ENCODE data around the gene ANKRD1.
A peak's percentile ranks its signal among the peaks of the same experiment; 100 is the strongest.
"Not testable (repeated sequence)": the region's sequence is repeated elsewhere in the genome, so short reads cannot be mapped to it uniquely, and the experiment has no call there.

ANKRD1 gene

GRCh38 chr10:90914992-90915765 lies 5.7 kb downstream of the ANKRD1 start:
- DNase-seq (ENCODE audit: extremely low spot score, insufficient read length, low read depth) (no peak), FAIRE-seq (peak; percentile 33)

DNA sequence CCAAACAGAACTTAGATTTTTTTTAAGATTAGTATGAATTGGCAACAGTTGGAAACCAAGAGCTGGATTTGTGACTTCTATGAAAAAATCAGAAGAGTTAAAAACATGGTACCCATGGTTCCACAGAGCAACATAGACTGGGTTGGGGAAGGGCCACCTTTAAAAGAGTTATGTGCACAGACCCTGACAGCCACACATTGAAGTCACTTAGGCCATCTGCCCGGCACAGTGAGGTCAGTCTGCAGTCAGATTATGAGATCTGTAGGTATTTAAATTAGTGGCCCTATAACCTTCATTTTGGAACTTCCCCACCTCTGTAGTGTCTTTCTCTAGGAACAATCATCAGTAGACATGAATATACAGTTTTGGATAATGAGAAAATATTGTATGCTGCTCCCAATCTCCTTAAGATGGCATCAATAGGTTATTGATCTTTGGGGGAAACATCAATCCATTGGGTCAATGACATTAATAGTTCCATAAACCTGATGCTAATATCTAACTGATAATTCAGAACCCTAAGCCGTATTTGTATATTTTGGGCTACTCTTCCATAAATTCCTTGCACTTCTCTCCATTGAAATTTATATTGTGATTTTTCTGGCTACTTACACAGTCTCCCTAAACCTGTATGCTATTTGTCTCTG lies 7.0 kb downstream of the ANKRD1 start:
- FAIRE-seq (no peak), DNase-seq (ENCODE audit: extremely low spot score, insufficient read length, low read depth) (no peak)

DNA sequence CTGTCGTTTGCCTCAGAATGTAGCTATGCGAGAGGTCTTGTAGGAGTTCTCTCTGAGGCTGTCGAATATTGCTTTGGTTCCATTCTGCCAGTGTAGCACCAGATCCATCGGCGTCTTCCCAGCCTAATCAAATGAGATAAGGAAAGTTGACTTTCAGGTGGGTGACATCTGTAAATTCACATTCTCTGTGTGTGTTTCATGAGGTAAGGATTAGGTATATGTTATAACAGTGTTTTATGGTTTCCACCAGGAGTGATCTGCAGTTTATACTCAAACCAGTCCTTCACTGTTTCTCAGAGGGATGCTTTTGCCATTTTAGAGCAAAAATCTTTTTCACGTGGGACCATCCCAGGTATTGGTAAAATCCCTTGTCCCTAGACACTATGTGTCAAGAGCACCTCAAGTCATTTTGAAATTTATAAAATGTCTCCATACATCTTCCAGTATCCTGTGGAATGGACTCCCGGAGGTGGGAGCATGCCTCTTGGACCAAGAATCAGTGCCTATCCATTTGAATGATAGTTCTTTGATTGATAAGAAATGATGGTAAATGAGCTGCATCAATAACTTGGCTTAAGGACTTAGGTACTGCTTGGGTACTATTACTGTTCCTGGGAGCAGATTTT lies 7.9 kb downstream of the ANKRD1 start:
- DNase-seq (ENCODE audit: extremely low spot score, insufficient read length, low read depth) (no peak), FAIRE-seq (no peak)

DNA sequence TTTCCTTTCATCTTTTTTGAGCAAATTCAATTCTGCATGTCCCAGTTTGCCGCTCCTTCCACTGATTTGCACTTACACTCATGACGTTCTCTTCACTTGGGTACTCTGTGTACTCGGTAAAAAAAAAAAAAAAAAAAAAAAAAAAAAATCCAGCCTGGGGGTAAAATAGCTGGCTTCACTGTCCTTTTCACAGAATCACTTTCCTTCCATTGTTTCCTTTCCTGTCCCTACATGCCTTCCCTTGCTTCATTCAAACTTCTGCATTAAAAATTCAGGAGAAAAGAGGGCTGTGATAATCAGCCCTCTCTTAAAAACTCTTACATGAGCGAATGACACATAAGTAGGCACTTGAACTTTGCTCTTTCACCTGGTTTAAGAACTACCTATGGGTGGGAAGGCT lies 8.7 kb downstream of the ANKRD1 start:
- FAIRE-seq = no peak

GRCh38 chr10:90911133-90912051 lies 9.5 kb downstream of the ANKRD1 start:
- DNase-seq (ENCODE audit: extremely low spot score, insufficient read length, low read depth) (peak; percentile 17), FAIRE-seq (peak; percentile 88)

More for the DNA sequence above, 8.7 kb downstream of the ANKRD1 start:
- no peak for DNase-seq (ENCODE audit: extremely low spot score, insufficient read length, low read depth)

- DNase-seq (ENCODE audit: extremely low spot score, insufficient read length, low read depth) (no peak), FAIRE-seq (no peak)
Measured at GRCh38 chr10:90906596-90906995, 14.3 kb downstream of the ANKRD1 start.

DNA sequence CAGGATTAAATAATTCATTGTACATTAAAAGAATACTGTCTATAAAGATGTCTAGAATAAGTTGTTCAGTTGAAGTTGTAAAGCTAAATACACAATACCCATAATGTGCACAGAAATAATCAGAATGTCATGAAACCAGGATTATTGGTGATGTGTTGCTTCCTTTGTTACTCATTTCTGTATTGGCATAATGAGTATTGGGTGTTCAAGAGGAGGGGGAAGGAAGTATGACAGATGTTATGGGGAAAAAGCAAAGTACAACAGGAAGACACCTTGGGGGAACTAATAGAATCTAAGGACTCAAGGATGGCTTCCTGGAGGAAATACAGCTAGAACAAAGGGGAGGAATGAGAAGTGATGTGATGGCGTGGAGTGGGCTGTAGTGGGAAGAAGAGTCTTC lies 15.0 kb downstream of the ANKRD1 start:
- peak; percentile 29 for FAIRE-seq

GRCh38 chr10:90896916-90897315 lies 24.0 kb downstream of the ANKRD1 start:
- not testable (repeated sequence) for DNase-seq (ENCODE audit: extremely low spot score, insufficient read length, low read depth); FAIRE-seq

More for the DNA sequence above, 15.0 kb downstream of the ANKRD1 start:
- DNase-seq (ENCODE audit: extremely low spot score, insufficient read length, low read depth) = no peak

- no peak for FAIRE-seq
- no peak for DNase-seq (ENCODE audit: extremely low spot score, insufficient read length, low read depth)
Measured at GRCh38 chr10:90893190-90893589, 27.7 kb downstream of the ANKRD1 start.

DNA sequence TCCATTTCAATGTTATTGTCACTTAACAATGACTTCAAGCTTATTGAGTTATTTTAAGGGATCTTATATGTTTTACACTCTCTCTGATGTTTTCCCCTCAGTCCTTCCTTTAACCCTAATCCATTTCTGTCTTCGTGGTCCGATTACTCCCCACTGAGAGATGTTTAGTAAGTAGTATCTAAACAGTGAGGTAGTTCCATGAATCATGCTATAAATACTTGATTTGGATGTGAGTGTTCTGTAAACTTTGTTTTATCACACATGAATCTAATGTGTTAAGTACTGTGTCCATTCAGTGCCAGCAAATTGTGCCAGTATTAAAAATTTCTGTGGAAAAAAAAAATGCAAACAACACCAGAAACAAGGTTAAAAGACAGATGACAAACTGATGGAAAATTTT lies 30.5 kb downstream of the ANKRD1 start:
- FAIRE-seq (no peak), DNase-seq (ENCODE audit: extremely low spot score, insufficient read length, low read depth) (no peak)

- no peak for DNase-seq (ENCODE audit: extremely low spot score, insufficient read length, low read depth)
- no peak for FAIRE-seq
Measured at GRCh38 chr10:90889636-90890035, 31.3 kb downstream of the ANKRD1 start.

DNA sequence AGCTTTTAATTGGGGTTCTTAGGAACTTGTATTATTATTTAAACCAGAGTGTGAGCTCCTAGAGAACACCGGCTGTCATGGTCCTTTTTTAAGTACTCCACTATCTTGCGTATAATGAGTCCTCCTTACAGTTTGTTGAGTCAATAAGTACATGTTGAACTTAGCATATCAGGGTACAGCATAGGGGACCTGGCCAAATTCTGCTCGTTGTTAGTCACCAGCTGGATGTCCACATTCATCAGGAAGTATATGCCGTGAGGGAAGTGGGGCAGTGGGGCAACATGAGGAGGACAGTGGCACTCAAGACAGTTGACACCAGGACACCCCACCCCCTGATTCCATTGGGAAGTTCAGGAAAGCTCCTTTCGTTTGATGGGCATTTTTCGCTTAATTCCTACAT lies 32.5 kb downstream of the ANKRD1 start:
- FAIRE-seq (no peak), DNase-seq (ENCODE audit: extremely low spot score, insufficient read length, low read depth) (no peak)

- FAIRE-seq = no peak
- no peak for DNase-seq (ENCODE audit: extremely low spot score, insufficient read length, low read depth)
Measured at GRCh38 chr10:90887555-90887954, 33.3 kb downstream of the ANKRD1 start.

- DNase-seq (ENCODE audit: extremely low spot score, insufficient read length, low read depth) = no peak
- FAIRE-seq = no peak
Measured at GRCh38 chr10:90885176-90885575, 35.7 kb downstream of the ANKRD1 start.

- DNase-seq (ENCODE audit: extremely low spot score, insufficient read length, low read depth) (no peak), FAIRE-seq (no peak)
Measured at GRCh38 chr10:90884431-90884830, 36.5 kb downstream of the ANKRD1 start.

GRCh38 chr10:90880059-90880719 lies 40.7 kb downstream of the ANKRD1 start:
- FAIRE-seq = peak; percentile 83
- not testable (repeated sequence) for DNase-seq (ENCODE audit: extremely low spot score, insufficient read length, low read depth)

DNA sequence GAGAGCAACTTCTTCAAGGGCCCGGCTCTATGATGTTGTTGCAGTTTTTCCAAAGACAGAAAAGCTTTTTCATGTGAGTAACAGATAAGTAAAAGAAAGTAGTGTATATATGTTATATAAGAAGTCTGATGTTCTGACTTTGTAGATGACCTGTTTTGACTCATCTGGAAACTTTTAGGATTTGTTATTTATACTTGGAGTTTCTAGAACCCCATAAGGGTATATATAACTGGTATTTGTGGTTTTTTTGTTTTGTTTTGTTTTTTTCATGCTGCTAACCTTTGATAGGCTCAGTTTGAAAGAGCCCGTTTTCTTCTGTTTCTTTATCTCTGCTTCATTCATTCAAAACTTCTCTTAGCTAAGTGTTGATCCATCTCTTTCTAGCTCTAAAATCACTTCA lies 41.8 kb downstream of the ANKRD1 start:
- DNase-seq (ENCODE audit: extremely low spot score, insufficient read length, low read depth) (no peak), FAIRE-seq (no peak)

DNA sequence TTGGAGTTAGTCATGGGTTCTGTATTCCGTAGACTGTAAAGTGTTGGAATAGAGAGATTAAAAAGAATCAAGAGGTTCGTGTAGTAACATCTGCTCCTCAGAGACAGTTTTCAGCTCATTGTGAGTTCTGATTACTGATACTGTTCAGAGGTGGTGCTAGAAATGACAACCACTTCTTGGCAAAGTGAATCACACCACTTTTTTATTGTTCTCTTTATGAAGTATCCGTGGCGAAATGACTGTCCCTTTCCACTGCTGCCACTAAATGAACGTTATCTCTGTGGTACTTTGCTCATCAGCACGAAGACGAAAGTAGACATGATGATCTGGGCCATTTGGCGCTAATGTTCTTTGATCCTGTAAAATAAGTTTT lies 48.3 kb downstream of the ANKRD1 start:
- peak; percentile 55 for FAIRE-seq

DNA sequence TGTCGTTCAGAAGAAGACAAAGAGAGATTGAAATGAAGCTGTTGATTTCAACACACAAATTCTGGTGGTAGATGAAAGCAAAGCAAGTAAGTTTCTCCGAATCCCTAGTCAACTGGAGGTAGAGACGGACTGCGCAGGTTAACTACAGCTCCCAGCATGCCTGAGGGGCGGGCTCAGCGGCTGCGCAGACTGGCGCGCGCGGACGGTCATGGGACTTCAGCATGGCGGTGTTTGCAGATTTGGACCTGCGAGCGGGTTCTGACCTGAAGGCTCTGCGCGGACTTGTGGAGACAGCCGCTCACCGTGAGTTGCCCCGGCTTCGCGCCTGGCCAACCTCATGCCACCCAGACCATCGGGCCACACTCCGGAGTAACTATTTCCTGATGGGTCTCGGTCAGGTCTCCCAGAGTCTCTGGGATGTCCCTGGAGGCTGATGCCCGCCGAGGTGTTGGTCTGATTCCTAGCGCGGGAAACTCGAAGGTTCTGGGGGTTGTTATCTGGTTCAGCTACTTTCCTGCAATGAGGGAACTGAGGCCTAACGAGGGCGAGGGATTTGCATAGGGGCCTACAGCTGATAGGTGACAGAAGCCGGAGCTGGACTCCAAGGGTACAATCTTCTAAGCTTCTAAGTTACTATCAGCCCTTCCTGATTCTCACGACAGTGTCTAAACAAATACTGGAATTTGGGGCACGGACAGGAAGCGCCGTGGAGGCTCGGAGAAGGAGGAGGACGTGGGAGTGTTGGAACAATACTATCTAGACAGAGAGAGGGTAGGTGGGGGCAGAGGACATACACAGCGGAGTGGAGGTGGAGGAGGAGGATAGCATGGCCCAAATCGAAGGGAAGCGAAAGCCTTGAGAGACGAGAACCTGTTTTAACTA lies 48.9 kb downstream of the ANKRD1 start, which contains the start of gene RPP30:
Gene RPP30 (plus strand): TSS at position 209 of the 882 bp plus-strand sequence. CDS start 13 bp downstream, at position 222.
- FAIRE-seq (peak; percentile 95), DNase-seq (ENCODE audit: extremely low spot score, insufficient read length, low read depth) (peak; percentile 64)

More for the DNA sequence above, 48.3 kb downstream of the ANKRD1 start:
- DNase-seq (ENCODE audit: extremely low spot score, insufficient read length, low read depth) = no peak
